GM19240 (cell line): ENCODE measurements around the gene GCHFR.

Experiments
- DNase-seq: peaks from one replicate; pipeline ENCODE4 v3.0.0; 2011; ENCODE audit warnings: low spot score; ENCODE audit not compliant: insufficient read length

GCHFR gene

GRCh38 chr15:40763801-40764628, at the start of gene GCHFR:
TSS of gene GCHFR (plus strand) at chr15:40764068. CDS start at chr15:40764181, 113 bp downstream.
- peak; percentile 51 for DNase-seq

- DNase-seq = no peak
These were observed 49.7 kb upstream of the GCHFR start for GRCh38 chr15:40714144-40714543.

GRCh38 chr15:40716165-40716564, 47.7 kb upstream of the GCHFR start:
- no peak for DNase-seq

- no peak for DNase-seq
These were observed 42.2 kb upstream of the GCHFR start for GRCh38 chr15:40721701-40722100.

- DNase-seq = no peak
These were observed 41.5 kb upstream of the GCHFR start for GRCh38 chr15:40722354-40722753.

GRCh38 chr15:40722934-40723333, 40.9 kb upstream of the GCHFR start:
- no peak for DNase-seq

GRCh38 chr15:40723919-40724318, 39.9 kb upstream of the GCHFR start:
- no peak for DNase-seq

- no peak for DNase-seq
These were observed 32.8 kb upstream of the GCHFR start for GRCh38 chr15:40731034-40731433.

- no peak for DNase-seq
These were observed 27.3 kb upstream of the GCHFR start for GRCh38 chr15:40736575-40736974.

- no peak for DNase-seq
These were observed 26.8 kb upstream of the GCHFR start for GRCh38 chr15:40737048-40737447.

- no peak for DNase-seq
These were observed 24.8 kb upstream of the GCHFR start for GRCh38 chr15:40739047-40739446.

- no peak for DNase-seq
These were observed 24.0 kb upstream of the GCHFR start for GRCh38 chr15:40739854-40740253.

GRCh38 chr15:40743485-40743901, 20.4 kb upstream of the GCHFR start:
- DNase-seq = no peak

GRCh38 chr15:40743921-40744814, 19.7 kb upstream of the GCHFR start:
- DNase-seq = no peak

GRCh38 chr15:40744815-40745152, 19.1 kb upstream of the GCHFR start:
- no peak for DNase-seq

GRCh38 chr15:40746916-40747418, 16.9 kb upstream of the GCHFR start:
- DNase-seq = no peak

- no peak for DNase-seq
These were observed 15.9 kb upstream of the GCHFR start for GRCh38 chr15:40747685-40748631.

GRCh38 chr15:40749151-40749630, 14.7 kb upstream of the GCHFR start:
- DNase-seq = no peak

- DNase-seq = no peak
These were observed 13.0 kb upstream of the GCHFR start for GRCh38 chr15:40750885-40751284.

GRCh38 chr15:40751745-40752144, 12.1 kb upstream of the GCHFR start:
- DNase-seq = no peak

- no peak for DNase-seq
These were observed 9.3 kb upstream of the GCHFR start for GRCh38 chr15:40754574-40754882.
